OCI-LY3 (cell line): ENCODE data around the gene SFI1.

Experiments
- EZH2phosphoT487 ChIP-seq: fragments of 200-600 bp; shearing (Covaris generic); IDR thresholded peaks from 2 replicates; pipeline ENCODE4 v1.6.1; 2018; ENCODE audit warnings: antibody characterized with exemption, mixed run types, low read depth
- TF ChIP-seq, protein P1 (sequence below): fragments of 200-600, 300-600 bp; sonication (generic); IDR thresholded peaks from 2 replicates; pipeline ENCODE4 v1.5.1; 2014; ENCODE audit warnings: antibody characterized with exemption, low read length, low read depth

DNA sequence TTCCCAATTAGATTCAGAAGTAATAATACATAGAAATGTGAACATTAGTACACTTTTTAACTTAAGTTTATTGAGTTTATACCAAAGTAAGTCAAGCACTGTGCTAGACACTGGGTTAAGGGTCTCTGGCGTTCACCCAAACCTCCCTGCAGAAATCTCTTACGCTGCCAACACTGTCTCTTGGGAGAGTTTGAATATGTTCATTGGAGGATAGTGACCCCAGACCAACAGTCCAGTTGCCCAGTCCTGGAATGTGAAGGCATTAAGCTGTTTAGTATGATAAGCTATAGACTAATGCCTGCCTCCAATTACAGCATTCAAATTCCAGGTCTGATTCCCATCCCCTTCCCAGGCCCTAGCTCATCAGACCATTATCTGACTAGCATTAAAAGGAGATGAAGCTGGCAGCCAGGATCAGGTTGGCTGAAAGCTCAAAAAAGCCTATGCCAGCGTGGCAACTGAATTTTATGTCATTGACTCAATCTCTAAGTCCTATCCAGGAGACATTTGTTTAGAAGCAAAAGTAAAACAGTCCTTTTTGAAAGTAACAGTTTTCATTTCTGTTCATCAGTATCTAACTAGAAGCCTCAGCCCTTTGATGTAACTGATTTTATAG lies 77.8 kb downstream of the SFI1 start:
- TF ChIP-seq, protein P1, sequence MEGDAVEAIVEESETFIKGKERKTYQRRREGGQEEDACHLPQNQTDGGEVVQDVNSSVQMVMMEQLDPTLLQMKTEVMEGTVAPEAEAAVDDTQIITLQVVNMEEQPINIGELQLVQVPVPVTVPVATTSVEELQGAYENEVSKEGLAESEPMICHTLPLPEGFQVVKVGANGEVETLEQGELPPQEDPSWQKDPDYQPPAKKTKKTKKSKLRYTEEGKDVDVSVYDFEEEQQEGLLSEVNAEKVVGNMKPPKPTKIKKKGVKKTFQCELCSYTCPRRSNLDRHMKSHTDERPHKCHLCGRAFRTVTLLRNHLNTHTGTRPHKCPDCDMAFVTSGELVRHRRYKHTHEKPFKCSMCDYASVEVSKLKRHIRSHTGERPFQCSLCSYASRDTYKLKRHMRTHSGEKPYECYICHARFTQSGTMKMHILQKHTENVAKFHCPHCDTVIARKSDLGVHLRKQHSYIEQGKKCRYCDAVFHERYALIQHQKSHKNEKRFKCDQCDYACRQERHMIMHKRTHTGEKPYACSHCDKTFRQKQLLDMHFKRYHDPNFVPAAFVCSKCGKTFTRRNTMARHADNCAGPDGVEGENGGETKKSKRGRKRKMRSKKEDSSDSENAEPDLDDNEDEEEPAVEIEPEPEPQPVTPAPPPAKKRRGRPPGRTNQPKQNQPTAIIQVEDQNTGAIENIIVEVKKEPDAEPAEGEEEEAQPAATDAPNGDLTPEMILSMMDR: no peak
- no peak for TF ChIP-seq EZH2phosphoT487
